Measurements from ENCODE around the gene TMEM51. TPM values are rescaled to one million over a fixed set of nuclear protein-coding genes. Genes with fewer than 3 reads are reported as not detected.

The TMEM51 gene
- total and polyA plus RNA-seq, 2 of the 13 experiments (the other 11 are each of a cell fraction or from before 2014, with no cell fraction given) = 12.2 to 22.3 TPM

- no peak for TF ChIP-seq ZBTB46 (CRISPR knock-in tag; IDR thresholded peaks at IDR 0.05; ENCODE audit: borderline replicate concordance)
- no peak for TF ChIP-seq ISX (CRISPR knock-in tag; conservative IDR thresholded peaks at IDR 0.05)
- no peak for TF ChIP-seq RAD21 (CRISPR knock-in tag; IDR thresholded peaks at IDR 0.05)
- TF ChIP-seq MAFK (conservative IDR thresholded peaks at IDR 0.05 in 1 of 2, IDR thresholded peaks at IDR 0.05 in 1 of 2; ENCODE audit: low read length in 2 of 2) = no peak
- TF ChIP-seq ATAD3A (CRISPR knock-in tag; IDR thresholded peaks at IDR 0.05) = no peak
- TF ChIP-seq SNAI1 (CRISPR knock-in tag; IDR thresholded peaks at IDR 0.05; ENCODE audit: borderline replicate concordance) = no peak
- no peak for TF ChIP-seq TP53 (CRISPR knock-in tag; conservative IDR thresholded peaks at IDR 0.05)
- 0 out of 2 replicates have a peak, but pooled peaks have one; percentile 40 for TF ChIP-seq ZNF350 (CRISPR knock-in tag; IDR thresholded peaks at IDR 0.05; ENCODE audit: borderline replicate concordance, low read depth)
- no peak for TF ChIP-seq ZNF138 (CRISPR knock-in tag; IDR thresholded peaks at IDR 0.05; ENCODE audit: low read depth)
- TF ChIP-seq ZNF407 (CRISPR knock-in tag; IDR thresholded peaks at IDR 0.05; ENCODE audit: not compliant biosample characterization) = no peak
- no peak for TF ChIP-seq ZBTB26 (CRISPR knock-in tag; IDR thresholded peaks at IDR 0.05; ENCODE audit: borderline replicate concordance)
- peak; percentile 85; the same call in 1 of the 2 replicates for TF ChIP-seq SOX5 (CRISPR knock-in tag; IDR thresholded peaks at IDR 0.05; ENCODE audit: borderline replicate concordance)
- no peak for TF ChIP-seq MED13 (CRISPR knock-in tag; IDR thresholded peaks at IDR 0.05)
- TF ChIP-seq ZNF709 (CRISPR knock-in tag; IDR thresholded peaks at IDR 0.05) = no peak
- TF ChIP-seq ZBTB39 (CRISPR knock-in tag; IDR thresholded peaks at IDR 0.05) = no peak
- no peak for TF ChIP-seq NR2F1 (CRISPR knock-in tag; IDR thresholded peaks at IDR 0.05)
Measured at GRCh38 chr1:15151377-15151806, 2.2 kb upstream of the TMEM51 start (continued).
